Stimulated activated CD4-positive, alpha-beta T cell treated with anti-CD3 and anti-CD28 coated beads, Interleukin-12 subunit alpha, Interleukin-12 subunit beta, amount 100 ng/mL, for 24 hours (primary cell): ENCODE results near the gene SLC26A5.
"Not testable (repeated sequence)": the region's sequence is repeated elsewhere in the genome, so short reads cannot be mapped to it uniquely, and the experiment has no call there.

ENCODE experiments used
- DNase-seq, 2 experiments: peaks; one replicate each; pipeline ENCODE4 v3.0.0-alpha.2; 2020; ENCODE audit warnings: low read depth in 2 of 2

SLC26A5 gene, protein sequence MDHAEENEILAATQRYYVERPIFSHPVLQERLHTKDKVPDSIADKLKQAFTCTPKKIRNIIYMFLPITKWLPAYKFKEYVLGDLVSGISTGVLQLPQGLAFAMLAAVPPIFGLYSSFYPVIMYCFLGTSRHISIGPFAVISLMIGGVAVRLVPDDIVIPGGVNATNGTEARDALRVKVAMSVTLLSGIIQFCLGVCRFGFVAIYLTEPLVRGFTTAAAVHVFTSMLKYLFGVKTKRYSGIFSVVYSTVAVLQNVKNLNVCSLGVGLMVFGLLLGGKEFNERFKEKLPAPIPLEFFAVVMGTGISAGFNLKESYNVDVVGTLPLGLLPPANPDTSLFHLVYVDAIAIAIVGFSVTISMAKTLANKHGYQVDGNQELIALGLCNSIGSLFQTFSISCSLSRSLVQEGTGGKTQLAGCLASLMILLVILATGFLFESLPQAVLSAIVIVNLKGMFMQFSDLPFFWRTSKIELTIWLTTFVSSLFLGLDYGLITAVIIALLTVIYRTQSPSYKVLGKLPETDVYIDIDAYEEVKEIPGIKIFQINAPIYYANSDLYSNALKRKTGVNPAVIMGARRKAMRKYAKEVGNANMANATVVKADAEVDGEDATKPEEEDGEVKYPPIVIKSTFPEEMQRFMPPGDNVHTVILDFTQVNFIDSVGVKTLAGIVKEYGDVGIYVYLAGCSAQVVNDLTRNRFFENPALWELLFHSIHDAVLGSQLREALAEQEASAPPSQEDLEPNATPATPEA

DNA sequence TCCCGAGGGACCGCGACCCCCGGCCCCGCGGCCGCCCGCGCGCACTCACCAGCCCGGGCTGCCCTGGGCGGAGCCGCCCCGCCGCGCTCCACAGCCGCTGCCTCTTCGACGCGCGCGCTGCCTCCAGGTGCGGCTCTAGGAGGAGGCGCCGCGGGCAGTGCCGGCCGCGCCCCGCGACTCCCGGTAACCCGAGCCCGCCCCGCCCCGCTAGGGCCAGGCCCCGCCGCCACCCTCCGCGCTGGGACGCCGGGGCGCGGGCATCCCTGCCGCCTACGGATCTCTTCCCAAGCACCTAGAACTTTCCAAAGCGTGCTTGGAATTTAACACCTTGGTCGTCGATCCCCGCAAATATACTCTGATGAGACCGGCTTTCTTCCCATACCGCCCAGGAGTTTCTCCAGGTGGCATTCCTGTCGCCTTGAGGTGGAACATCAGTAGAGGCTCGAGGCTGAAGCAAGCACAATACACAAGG, at the start of gene SLC26A5:
TSS of gene SLC26A5 (minus strand) at position 159 of the 472 bp plus-strand sequence. CDS start 24,693 bp downstream, outside the sequence.
- DNase-seq = peak in 1 of 2 experiments; percentile 18

DNA sequence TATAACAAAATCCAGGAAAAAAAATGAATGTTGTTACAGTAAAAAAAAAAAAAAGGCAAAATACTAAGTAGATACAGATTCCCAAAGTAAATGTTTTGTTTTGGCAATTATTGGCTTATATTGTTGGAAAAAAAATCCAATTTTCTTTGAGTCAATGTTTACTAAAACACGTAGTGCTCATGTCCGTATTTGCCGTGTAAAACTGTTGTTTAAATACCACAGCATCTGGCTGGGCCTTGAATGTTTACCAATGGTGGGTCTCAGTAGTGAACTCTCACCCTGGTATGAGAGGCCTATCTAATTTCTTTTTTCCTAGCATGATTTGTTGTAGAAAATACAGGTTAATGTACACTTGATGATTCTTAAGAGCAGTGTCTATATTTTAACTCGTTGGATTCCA, 41.4 kb upstream of the SLC26A5 start:
- DNase-seq = no peak

DNA sequence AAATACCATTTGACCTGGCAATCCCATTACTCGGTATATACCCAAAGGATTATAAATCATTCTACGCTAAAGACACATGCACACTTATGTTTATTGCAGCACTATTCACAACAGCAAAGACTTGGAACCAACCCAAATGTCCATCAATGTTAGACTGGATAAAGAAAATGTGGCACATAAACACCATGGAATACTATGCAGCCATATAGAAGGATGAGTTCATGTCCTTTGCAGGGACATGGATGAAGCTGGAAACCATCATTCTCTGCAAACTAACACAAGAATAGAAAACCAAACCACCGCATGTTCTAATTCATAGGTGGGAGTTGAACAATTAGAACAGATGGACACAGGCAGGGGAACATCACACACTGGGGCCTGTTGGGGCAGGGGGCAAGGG, 40.9 kb upstream of the SLC26A5 start:
- not testable (repeated sequence) for DNase-seq

DNA sequence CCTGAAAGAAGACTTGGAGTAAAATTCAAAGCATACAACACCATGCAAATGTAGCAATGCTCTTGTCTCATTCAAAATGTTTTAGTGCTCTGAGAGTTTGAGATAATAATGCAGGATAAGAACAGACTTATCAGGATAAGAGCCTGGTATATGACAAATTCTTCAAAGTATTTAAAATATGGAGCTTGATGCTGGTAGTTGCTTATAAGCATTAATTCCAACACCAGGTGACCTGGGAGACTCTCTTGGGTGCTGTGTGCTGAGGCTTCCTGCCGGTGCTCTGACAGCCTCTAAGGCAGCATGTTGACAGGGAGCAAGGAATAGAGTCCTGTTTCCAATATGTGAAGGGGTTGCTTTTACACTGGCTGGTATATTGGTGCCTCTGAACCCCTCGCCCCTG, 34.8 kb upstream of the SLC26A5 start:
- no peak for DNase-seq

DNA sequence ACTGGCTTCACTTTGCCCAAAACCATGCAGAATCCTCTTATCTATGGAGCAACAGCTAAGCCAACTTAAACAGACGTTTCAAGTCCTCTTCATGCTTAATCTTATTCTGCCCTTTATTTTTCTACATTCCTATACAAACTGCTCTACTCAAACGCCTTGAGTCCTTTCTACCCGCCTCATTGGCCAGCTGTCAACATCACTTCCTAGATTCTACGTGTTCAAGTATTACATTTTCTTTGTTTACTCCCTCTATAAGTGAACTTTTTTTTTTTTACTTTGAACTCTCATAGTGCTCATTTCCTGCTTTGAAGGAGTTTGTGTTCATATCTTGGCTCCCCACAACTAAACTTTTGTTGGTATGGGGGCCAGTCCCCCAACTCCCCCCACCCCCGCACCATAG, 28.9 kb upstream of the SLC26A5 start:
- no peak for DNase-seq

DNA sequence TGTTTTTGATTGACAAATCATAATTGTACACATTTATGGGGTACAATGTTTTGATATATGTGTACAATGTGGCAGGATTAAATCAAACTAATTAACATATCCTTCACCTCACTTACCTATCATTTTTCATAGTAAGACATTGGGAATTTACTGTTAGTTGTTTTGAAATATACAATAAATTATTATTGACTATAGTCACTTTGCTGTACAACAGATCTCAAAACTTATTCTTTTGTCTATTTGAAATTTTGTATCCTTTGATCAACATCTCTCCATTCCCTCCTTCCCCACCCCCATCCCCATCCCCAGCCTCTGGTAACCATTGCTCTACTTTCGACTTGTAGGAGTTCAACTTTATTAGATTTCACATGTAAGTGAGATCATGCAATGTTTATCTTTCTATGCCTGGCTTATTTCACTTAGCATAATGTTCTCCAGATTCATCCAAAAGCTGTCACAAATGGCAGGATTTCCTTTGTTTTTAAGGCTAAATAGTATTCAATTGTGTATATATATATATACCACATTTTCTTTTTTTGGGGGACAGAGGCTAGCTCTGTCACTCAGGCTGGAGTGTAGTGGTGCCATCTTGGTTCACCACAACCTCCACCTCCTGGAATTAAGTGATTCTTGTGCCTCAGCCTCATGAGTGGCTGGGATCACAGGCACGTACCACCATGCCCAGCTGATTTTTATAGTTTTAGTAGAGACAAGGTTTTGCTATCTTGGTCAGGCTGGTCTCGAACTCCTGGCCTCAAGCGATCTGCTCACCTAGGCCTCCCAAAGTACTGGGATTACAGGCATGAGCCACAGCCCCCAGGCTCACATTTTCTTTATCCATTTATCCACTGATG, 23.3 kb upstream of the SLC26A5 start:
- DNase-seq = no peak

DNA sequence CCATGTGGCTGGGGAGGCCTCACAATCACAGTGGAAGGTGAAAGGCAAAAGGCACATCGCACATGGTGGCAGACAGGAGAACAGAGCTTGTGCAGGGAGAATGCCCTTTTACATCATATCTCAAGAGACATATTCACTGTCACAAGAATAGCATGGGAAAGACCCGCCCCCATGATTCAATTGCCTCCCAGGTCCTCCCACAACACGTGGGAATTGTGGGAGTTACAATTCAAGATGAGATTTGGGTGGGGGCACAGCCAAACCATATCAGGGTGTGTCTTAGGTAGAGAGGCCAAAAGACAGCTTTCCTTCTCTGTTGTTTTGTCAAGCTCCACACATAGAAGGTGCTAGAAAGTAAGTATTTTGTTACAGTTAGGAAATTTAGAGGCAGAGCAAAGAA, 20.8 kb upstream of the SLC26A5 start:
- no peak for DNase-seq

DNA sequence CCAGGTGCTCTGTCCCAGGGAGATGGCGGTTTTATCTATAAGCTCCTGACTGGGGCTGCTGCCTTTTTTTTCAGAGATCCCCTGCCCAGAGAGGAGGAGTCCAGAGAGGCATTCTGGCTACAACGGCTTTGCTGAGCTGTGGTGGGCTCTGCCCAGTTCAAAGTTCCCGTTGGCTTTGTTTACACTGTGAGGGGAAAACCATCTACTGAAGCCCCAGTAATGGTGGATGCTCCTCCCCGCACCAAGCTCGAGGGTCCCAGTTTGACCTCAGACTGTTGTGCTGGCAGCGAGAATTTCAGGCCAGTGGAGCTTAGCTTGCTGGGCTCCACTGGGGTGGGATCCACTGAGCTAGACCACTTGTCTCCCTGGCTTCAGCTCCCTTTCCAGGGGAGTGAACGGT, 16.4 kb upstream of the SLC26A5 start:
- DNase-seq = no peak

DNA sequence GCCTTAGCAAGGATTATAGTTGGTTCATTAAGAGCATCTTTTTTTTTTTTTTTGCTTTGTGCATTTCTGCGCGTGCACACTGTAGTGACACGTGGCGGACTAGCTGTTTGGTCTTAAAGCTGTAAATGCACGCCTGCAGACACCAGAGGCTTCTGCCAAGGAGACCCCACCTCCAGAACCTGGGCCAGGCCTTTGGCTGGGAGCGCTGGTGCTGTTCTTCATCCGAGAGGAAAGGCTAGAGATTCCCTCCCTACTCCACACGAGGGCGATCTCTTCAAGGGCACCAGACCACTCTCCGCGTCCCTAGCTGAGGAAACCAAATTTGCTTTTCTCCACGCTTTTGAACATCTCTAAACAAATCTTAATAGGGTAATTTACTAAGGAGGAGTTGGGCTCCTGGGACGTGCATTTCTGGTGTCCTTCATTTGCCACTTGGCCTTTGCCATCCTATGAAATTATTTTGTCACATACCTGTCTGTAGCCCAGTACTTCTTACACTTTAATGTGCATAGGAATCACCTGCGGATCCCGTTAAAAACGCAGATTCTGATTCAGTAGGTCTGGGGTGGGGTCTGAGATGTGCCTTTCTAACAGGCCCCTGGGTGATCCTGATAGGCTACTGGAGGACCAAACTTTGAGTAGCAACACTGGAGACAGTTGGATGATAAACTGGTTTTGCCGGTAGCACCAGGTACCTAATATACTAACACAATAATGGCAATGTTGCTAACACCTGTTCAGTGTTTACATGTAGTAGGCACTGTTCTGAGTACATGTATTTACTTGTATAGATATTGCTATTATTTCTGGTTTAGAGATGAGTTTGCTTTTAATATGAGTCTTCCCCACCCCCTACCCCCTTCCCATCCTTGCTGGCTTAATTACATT, 1.3 kb upstream of the SLC26A5 start:
- DNase-seq = peak; percentile 14 to 35

DNA sequence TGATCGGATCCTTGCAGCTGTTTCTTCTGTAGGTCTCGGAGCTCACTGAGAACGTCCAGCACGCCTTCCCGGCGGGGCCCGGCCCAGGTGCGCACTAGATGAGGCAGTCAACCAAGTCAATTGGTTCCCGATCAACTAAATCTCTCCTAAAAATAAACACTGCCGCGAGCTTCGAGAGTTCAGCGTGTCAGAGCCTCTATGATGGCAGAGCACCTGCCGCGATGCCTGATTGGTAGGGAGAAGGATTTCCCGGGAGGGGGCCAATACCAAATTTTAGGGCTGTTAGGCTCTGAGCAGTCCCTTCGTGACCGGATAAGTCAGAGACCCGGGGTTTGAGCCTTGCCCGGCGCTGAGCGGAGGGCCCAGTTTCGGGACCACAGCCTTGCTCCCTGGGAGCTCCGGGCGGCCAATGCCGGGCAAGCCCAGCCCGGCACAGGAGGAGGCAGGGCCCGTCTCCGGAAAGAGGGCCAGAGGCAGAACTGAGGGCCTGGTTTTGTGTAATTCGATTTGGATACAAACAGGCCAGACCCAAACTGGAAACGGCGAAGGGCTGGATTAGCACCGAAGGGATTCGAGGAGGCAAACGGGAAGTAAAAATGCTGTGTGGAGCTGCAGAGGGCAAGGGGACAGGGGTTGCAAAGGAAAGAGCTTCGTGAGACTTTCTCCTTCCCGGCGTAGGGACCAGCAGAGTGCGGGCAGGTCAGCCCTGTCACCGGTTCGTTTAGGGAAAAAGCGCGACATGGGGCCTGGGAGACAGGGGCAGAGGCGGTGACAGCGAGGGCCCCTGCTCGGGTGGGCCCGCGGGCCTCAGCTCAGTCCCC, 569 bp downstream of the SLC26A5 start:
- DNase-seq = no peak

DNA sequence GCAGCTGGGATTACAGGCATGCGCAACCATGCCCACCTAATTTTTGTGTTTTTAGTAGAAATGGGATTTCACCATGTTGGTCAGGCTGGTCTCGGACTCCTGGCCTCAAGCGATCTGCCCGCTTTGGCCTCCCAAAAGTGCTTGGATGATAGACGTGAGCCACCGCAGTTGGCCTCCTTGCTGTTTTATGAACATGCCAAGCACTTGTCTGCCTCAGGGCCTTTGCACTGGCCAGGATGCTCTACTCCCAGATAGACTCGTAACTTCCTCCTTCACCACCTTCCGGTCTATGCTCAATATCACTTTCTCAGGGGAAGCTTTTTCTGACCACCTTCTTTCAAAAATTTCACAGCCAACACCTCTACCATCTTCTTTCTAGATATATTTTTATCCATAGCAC, 6.3 kb downstream of the SLC26A5 start:
- no peak for DNase-seq

DNA sequence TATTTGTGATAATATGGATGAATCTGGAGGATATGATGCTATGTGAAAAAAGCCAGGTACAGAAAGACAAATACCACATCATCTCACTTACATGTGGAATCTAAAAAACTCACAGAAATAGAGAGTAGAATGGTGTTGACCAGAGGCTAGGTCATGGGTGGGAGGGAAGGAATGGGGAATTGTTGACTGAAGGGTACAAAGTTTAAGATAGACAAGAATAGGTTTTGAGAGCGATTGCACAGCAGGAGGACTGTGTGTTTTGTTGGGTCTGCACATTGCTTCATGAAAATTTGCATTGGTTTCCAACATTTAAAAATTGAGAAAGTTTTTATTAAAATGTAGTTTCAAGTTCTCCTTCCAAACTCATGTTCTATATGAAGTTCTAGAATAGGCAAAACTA, 8.4 kb downstream of the SLC26A5 start:
- DNase-seq = no peak

DNA sequence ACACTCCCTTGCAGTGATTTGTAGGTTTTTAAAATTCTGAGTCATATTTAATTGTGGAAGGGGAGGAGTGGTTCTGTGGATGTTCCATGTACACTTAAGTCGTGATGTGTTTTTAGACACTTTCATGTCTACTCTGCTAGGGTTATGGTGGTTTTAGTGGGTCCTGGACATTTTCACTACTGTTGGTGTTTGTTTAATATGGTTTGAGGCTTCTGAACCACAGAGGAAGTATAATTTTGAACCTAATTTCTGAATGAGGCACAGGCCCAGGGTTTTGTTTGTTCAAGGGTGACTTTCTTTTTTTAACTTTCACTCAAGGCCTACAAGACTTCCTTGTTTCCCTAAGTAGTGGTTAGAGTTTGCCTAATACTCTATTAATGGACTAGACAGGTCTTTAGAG, 13.3 kb downstream of the SLC26A5 start:
- DNase-seq = no peak

DNA sequence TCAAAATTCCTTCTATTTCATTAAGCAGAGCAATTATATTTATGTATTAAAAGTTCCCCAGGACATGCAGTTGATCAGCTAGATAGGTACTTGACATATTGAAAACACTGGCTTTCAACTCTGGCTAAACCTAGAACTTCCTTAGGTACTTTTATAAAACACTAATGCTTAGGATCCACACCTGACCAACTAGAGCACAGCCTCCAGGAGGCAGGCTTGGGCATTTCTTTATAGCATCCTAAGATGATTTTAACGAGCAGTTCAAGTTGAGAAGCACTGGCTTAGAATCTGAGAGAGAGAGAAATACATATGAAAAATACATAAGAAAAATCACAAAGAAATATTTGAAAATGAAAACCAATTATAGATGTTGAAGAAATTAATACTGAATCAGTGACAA, 20.8 kb downstream of the SLC26A5 start:
- no peak for DNase-seq

DNA sequence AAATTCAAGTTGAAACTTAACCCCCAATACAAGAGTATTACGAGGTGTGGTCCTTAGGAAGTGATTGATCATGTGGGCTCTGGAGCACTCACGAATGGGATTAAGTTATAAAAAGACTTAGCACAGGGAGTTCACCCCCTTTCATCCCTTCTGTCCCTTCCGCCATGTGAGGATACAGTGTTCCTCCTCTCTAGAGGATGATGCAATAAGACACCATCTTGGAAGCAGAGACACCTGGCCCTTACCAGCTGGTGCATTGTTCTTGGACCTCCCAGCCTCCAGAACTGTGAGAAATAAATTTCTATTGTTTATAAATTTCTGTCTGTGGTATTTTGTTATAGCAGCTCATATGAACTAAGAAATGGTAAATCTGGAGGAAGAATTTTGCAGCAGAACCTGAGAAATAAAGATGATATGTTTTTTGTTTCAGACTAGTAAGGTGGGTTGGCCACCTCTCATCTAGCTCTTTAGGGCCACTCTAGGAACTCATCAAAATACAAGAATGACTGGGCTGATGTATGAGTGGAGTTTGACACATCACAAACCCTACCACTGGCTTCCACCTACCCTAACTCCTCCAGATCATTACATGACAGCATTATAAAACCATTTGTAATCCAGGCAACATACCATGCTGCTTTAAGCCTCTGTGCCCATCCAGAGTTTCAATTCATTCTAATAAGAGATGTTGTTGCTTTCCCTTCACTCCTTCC, 22.4 kb downstream of the SLC26A5 start:
- DNase-seq = no peak

DNA sequence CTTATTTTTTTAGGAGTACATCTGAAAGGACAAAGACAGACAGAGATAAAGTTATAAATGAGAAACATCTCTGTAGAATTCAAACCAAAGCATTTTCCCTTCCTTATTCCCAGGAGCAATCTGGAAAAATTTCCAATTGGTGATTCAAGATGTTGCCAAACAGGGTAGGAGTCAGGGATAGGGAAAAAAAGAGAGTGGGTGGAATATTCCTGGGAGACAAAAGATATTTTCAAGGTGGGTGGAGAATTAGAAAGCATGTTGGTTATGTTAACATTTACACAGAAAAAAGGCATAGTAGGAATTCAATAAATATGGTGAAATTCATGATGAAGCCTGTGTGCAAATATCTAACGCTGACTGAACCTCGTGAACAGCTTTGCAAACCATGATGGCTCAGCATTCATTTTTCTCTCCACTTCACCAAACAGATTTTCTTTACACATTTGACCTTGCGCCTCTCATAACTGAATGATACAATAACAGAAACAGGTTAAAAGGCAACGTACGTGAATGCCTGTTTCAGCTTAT, 25.1 kb downstream of the SLC26A5 start:
- DNase-seq = no peak

DNA sequence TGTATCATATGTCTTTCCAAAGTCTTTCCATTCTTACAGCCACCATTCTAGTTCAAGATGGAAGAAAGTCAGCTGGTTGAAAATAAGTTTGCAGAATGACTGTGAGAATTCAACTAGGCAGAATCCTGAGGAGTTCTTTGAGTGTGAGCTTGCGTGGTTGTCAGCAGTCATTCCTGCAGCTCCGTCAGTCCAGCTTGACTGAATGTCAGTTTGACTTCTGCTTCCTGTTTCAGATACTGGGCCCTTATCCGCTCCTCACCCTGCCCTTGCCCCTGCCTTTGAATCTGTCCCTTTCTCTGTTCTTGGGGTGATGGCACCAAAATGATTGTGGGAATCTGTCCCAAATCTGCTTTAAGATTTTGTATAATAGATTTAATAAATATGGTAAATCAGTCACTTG, 27.8 kb downstream of the SLC26A5 start:
- DNase-seq = no peak

DNA sequence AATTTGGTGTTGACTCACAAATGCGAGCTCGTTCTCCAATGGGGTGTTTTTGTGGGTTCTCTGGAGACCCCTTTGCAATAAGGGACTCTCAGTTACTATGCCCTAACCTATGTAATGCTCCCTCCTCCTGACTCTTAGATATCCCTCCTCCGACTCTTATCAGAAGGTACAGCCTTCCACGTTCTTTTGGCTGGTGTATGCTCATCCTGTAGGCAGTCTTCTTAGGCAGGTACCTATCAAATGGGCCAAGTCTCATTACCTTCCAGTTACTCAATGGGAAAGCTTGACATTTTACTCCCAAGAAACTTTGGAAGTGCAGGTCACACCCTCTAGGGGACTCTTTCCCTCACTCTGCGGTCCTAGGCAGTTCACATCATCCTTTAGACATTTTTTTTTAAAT, 32.6 kb downstream of the SLC26A5 start:
- no peak for DNase-seq

DNA sequence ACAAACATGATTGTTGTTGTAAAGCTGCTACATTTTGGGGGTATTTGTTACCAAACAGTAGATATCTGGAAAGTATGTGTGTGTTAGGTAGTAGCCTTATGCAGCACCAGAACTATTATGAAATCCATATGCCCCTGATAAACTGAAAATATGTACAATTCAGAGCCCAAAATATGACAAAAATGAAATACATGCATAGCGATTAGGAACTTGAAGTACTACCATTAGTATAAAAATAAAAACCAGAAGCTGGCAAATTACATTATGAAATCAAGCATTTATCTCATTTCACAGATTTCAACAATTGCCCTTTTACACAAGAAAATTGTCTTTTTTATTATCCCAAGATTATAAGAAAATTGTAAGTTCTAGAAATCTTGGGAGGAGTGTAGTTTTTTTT, 33.9 kb downstream of the SLC26A5 start:
- no peak for DNase-seq
